ENCODE measurements around the gene PHACTR2.

DNA sequence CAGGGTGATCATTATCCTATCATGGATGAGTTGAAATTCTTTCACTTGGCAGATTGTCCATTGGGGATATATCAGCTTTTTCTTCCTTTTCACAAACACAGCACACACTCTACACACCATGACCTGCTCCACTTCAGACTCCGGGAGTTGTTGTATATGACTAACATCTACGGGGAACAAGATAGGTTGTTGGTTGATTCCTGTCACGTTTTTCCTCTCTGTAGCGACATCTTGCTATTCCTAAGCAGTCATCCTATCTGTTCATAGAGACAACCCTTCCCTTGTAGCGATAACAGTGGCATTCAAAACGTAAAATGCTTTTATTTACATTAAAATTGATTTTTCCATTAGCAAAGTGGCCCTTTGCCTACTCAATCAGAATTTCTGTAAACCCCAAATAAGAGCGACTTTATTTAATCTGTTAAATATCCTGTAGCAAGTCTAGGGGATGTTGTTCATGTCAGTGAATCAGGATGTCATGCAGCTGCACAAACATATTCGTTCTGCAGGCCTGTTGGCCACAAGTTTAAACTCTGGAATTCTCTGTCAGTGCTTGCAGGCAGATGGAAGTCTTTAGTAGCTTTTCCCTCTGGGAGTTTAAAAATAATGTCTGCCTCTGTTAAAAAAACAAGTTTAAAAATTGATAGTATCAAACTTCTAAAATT, 23.1 kb downstream of the PHACTR2 start:
- no peak for TF ChIP-seq POLR2A (IDR thresholded peaks at IDR 0.05; ENCODE audit: low read depth, low read length)
- no peak for TF ChIP-seq TAF1 (IDR thresholded peaks at IDR 0.05; ENCODE audit: low read depth, low read length)
- TF ChIP-seq SPI1 (IDR thresholded peaks at IDR 0.05; ENCODE audit: low read depth, low read length), result no peak
- no peak for TF ChIP-seq POLR2AphosphoS5 (IDR thresholded peaks at IDR 0.05; ENCODE audit: low read depth, low read length)
- TF ChIP-seq PAX5 (IDR thresholded peaks at IDR 0.05; ENCODE audit: insufficient read depth, low read length, severe bottlenecking), result no peak
